H1 (cell line): Measurements from ENCODE around the gene P3H2. TPM values are rescaled to one million over a fixed set of nuclear protein-coding genes. Genes with fewer than 3 reads are reported as not detected.

Source experiments
- CTCF ChIA-PET: fragments of 300-600 bp; sonication (Branson Sonifier 250); formaldehyde crosslinking; loops from one replicate; lab custom pipeline; 2021; ENCODE audit not compliant: partially characterized antibody; lab: Charles Lee
- POLR2A ChIA-PET: fragments of 300-600 bp; sonication (Branson Sonifier 250); formaldehyde crosslinking; loops from one replicate; lab custom pipeline; 2021; ENCODE audit warnings: inconsistent platforms; ENCODE audit not compliant: partially characterized antibody; lab: Charles Lee
- DNase-seq, 2 experiments: peaks; one replicate each; pipeline versions ENCODE4 v3.0.0 to v3.0.0-alpha.2; 2010 to 2022; ENCODE audit warnings: low spot score in 2 of 2, low read depth in 1 of 2, mixed read lengths in 1 of 2
- FAIRE-seq: peaks from 2 replicates; lab custom pipeline; 2011; peaks lifted over from hg19 to GRCh38; lab: Jason Lieb, UNC
- H2AFZ ChIP-seq: 2 replicates; pipeline ENCODE4 v1.8.1; 2012; ENCODE audit warnings: low read length, inconsistent platforms
- H2AK5ac ChIP-seq: 2 replicates; pipeline ENCODE4 v1.6.1; 2013; ENCODE audit warnings: low read depth, low read length
- H2BK120ac ChIP-seq: replicated peaks from 2 replicates; pipeline ENCODE3; 2013; ENCODE audit warnings: low read depth, low read length, inconsistent platforms
- H2BK12ac ChIP-seq: 2 replicates; pipeline ENCODE4 v1.6.1; 2013; ENCODE audit warnings: low read depth, low read length
- H2BK15ac ChIP-seq: 2 replicates; pipeline ENCODE4 v1.6.1; 2013; ENCODE audit warnings: low read length
- H2BK20ac ChIP-seq: 2 replicates; pipeline ENCODE4 v1.6.1; 2013; ENCODE audit warnings: low read length
- H2BK5ac ChIP-seq: 2 replicates; pipeline ENCODE4 v1.6.1; 2013; ENCODE audit warnings: low read depth, low read length
- H3K14ac ChIP-seq: 2 replicates; pipeline ENCODE4 v1.6.1; 2013; ENCODE audit warnings: inconsistent platforms; ENCODE audit not compliant: insufficient read length
- H3K18ac ChIP-seq: 2 replicates; pipeline ENCODE4 v1.6.1; 2013; ENCODE audit warnings: low read length; ENCODE audit errors: extremely low read depth
- H3K23ac ChIP-seq: 2 replicates; pipeline ENCODE4 v1.6.1; 2013; ENCODE audit warnings: inconsistent platforms; ENCODE audit not compliant: insufficient read length
- H3K23me2 ChIP-seq: 2 replicates; pipeline ENCODE4 v1.6.1; 2013; ENCODE audit warnings: low read depth, low read length
- H3K27ac ChIP-seq: 2 replicates; pipeline ENCODE4 v1.6.1; 2011; ENCODE audit warnings: low read depth, low read length, inconsistent platforms
- H3K27me3 ChIP-seq, 4 experiments: replicated peaks in 1 of 4; 1 replicate in 1 of 4; 2 replicates in 3 of 4; pipeline versions ENCODE4 v1.6.1 to v1.8.1; 2011 to 2013; ENCODE audit warnings: low read length in 3 of 4, mild to moderate bottlenecking in 3 of 4, inconsistent platforms in 2 of 4, mixed read lengths in 2 of 4, moderate library complexity in 1 of 4; ENCODE audit not compliant: control insufficient read depth in 3 of 4, insufficient read depth in 3 of 4; ENCODE audit errors: extremely low read depth in 1 of 4
- H3K36me3 ChIP-seq, 4 experiments: 2 replicates each; pipeline versions ENCODE4 v1.6.1 to v1.8.1; 2011 to 2013; ENCODE audit warnings: mild to moderate bottlenecking in 4 of 4, low read length in 3 of 4, moderate library complexity in 2 of 4, control low read depth in 1 of 4, inconsistent platforms in 1 of 4; ENCODE audit not compliant: insufficient read depth in 4 of 4, control insufficient read depth in 2 of 4
- H3K4ac ChIP-seq: replicated peaks from 2 replicates; pipeline ENCODE3; 2013; ENCODE audit warnings: low read length, low read depth, mixed read lengths, inconsistent platforms; ENCODE audit not compliant: insufficient read length
- H3K4me1 ChIP-seq, 4 experiments: replicated peaks in 1 of 4; 1 replicate in 1 of 4; 2 replicates in 3 of 4; pipeline versions ENCODE4 v1.6.1 to v1.8.1; 2011 to 2013; ENCODE audit warnings: low read length in 3 of 4, inconsistent platforms in 2 of 4, mixed read lengths in 1 of 4; ENCODE audit not compliant: insufficient read depth in 4 of 4, control insufficient read depth in 3 of 4
- H3K4me2 ChIP-seq, 2 experiments: 2 replicates each; pipeline versions ENCODE4 v1.6.1 to v1.8.1; 2011 to 2013; ENCODE audit warnings: low read depth in 2 of 2, low read length in 2 of 2, control low read depth in 1 of 2, inconsistent platforms in 1 of 2, mild to moderate bottlenecking in 1 of 2; ENCODE audit not compliant: insufficient read depth in 1 of 2
- H3K4me3 ChIP-seq, 4 experiments: fragments of 200-600, 300-600 bp in 1 of 4; sonication (generic), shearing (Covaris generic), sonication (Bioruptor Twin) in 1 of 4; 2 replicates each; pipeline versions ENCODE4 v1.5.1 to v1.8.1; 2011 to 2016; ENCODE audit warnings: low read length in 4 of 4, low read depth in 3 of 4, control low read depth in 2 of 4, inconsistent platforms in 2 of 4, mild to moderate bottlenecking in 2 of 4, mixed read lengths in 1 of 4, moderate library complexity in 1 of 4; ENCODE audit not compliant: insufficient read depth in 2 of 4; ENCODE audit errors: extremely low read depth in 1 of 4
- H3K56ac ChIP-seq: replicated peaks from 2 replicates; pipeline ENCODE3; 2013; ENCODE audit warnings: low read depth, mild to moderate bottlenecking, mixed read lengths, low read length, inconsistent platforms; ENCODE audit not compliant: insufficient read length
- H3K79me1 ChIP-seq: 2 replicates; pipeline ENCODE4 v1.6.1; 2013; ENCODE audit warnings: low read depth, low read length, control low read depth
- H3K79me2 ChIP-seq, 2 experiments: 2 replicates each; pipeline versions ENCODE4 v1.6.1 to v1.8.1; 2012 to 2013; ENCODE audit warnings: low read length in 2 of 2, mild to moderate bottlenecking in 2 of 2, inconsistent platforms in 1 of 2; ENCODE audit not compliant: insufficient read depth in 2 of 2, control insufficient read depth in 1 of 2
- H3K9ac ChIP-seq, 4 experiments: replicated peaks in 1 of 4; 1 replicate in 1 of 4; 2 replicates in 3 of 4; pipeline versions ENCODE4 v1.6.1 to v1.8.1; 2011 to 2013; ENCODE audit warnings: low read depth in 3 of 4, low read length in 3 of 4, control low read depth in 2 of 4, mild to moderate bottlenecking in 2 of 4, moderate library complexity in 2 of 4, inconsistent platforms in 1 of 4; ENCODE audit errors: extremely low read depth in 1 of 4
- H3K9me3 ChIP-seq, 2 experiments: 2 replicates each; pipeline versions ENCODE4 v1.6.1 to v1.8.1; 2012 to 2013; ENCODE audit warnings: mild to moderate bottlenecking in 2 of 2, moderate library complexity in 2 of 2, control low read depth in 1 of 2, inconsistent platforms in 1 of 2, low read depth in 1 of 2, low read length in 1 of 2, mixed read lengths in 1 of 2; ENCODE audit not compliant: insufficient read depth in 2 of 2
- H4K20me1 ChIP-seq, 2 experiments: replicated peaks in 1 of 2; 2 replicates each; pipeline versions ENCODE3 to v1.8.1; 2011 to 2013; ENCODE audit warnings: inconsistent platforms in 2 of 2, low read length in 2 of 2, mild to moderate bottlenecking in 1 of 2; ENCODE audit not compliant: insufficient read depth in 2 of 2, control insufficient read depth in 1 of 2
- H4K5ac ChIP-seq: 2 replicates; pipeline ENCODE4 v1.6.1; 2013; ENCODE audit warnings: low read length, low read depth, mixed read lengths, inconsistent platforms; ENCODE audit not compliant: insufficient read length
- H4K8ac ChIP-seq: 2 replicates; pipeline ENCODE4 v1.8.0; 2013; ENCODE audit warnings: mild to moderate bottlenecking, moderate library complexity, low read length, inconsistent platforms; ENCODE audit not compliant: insufficient read depth; ENCODE audit errors: extremely low read depth
- H4K91ac ChIP-seq: replicated peaks from 2 replicates; pipeline ENCODE3; 2013; ENCODE audit warnings: low read length, mixed read lengths, inconsistent platforms; ENCODE audit not compliant: insufficient read length
- GTF2F1 ChIP-seq: IDR thresholded peaks from 2 replicates; pipeline ENCODE4 v1.6.1; 2012; ENCODE audit warnings: low read depth, low read length, improper control_type of control experiment, borderline replicate concordance
- RAD21 ChIP-seq, 2 experiments: IDR thresholded peaks in 1 of 2; conservative IDR thresholded peaks in 1 of 2; 2 replicates each; pipeline ENCODE4 v1.6.1; 2011; ENCODE audit warnings: low read depth in 2 of 2, low read length in 2 of 2, improper control_type of control experiment in 1 of 2, inconsistent platforms in 1 of 2, mild to moderate bottlenecking in 1 of 2, moderate library complexity in 1 of 2
- SUZ12 ChIP-seq: fragments of 200-600 bp; sonication (generic); IDR thresholded peaks from 2 replicates; pipeline ENCODE4 v1.6.1; 2012; ENCODE audit warnings: mild to moderate bottlenecking, inconsistent platforms, low read length, moderate library complexity, mixed read lengths
- YY1 ChIP-seq: IDR thresholded peaks from 2 replicates; pipeline ENCODE4 v1.6.1; 2011; ENCODE audit warnings: low read depth, mild to moderate bottlenecking, low read length
- WGBS, 2 experiments: shearing (Covaris generic) in 1 of 2; methylation state at CpG; one replicate each; pipeline versions ENCODE4 v1.1.6 to v1.1.7; 2013 to 2015; ENCODE audit warnings: low lambda C conversion rate in 2 of 2, mixed read lengths in 2 of 2, inconsistent platforms in 1 of 2, low coverage in 1 of 2, missing lambda C conversion rate in 1 of 2; ENCODE audit not compliant: insufficient replicate concordance in 2 of 2, insufficient coverage in 1 of 2, insufficient read length in 1 of 2; ENCODE audit errors: extremely low coverage in 1 of 2, missing lambda C conversion rate in 1 of 2; 5-methylcytosine and 5-hydroxymethylcytosine counted together
- polyA plus RNA-seq, 7 experiments: library from polyadenylated mRNA; depleted of rRNA in 3 of 7; stranded (reverse) in 5 of 7; unstranded in 2 of 7; fragments of >200 nt in 5 of 7; fragments of 200-250 nt in 2 of 7; gene quantifications; 1 replicate in 5 of 7; 2 replicates in 1 of 7; 4 replicates in 1 of 7; pipeline versions ENCODE4 v1.2.1 to v1.2.3, GENCODE V29; 2011 to 2013; ENCODE audit warnings: missing spikeins in 2 of 7, mixed read lengths in 2 of 7
- total RNA-seq: library from RNA; stranded (reverse); fragmentation: NEBNext Ultra II Directional; extraction: Animal tissue kit (Norgen Biotek cat#: 25700); gene quantifications from 2 replicates; pipeline ENCODE4 v1.2.1, GENCODE V29; 2021
- TF ChIP-seq, protein P1 (sequence below): IDR thresholded peaks from 2 replicates; pipeline ENCODE4 v1.6.1; 2012; ENCODE audit warnings: low read length, inconsistent platforms
- TF ChIP-seq, protein P2 (sequence below), 3 experiments: IDR thresholded peaks; 1 replicate in 2 of 3; 2 replicates in 1 of 3; pipeline versions ENCODE4 v1.5.1 to v1.6.1; 2011; ENCODE audit warnings: low read length in 3 of 3, mild to moderate bottlenecking in 3 of 3, inconsistent platforms in 2 of 3, low read depth in 1 of 3, moderate library complexity in 1 of 3; ENCODE audit not compliant: insufficient read depth in 1 of 3; ENCODE audit errors: control extremely low read depth in 1 of 3

The P3H2 gene
- total and polyA plus RNA-seq, 2 of the 8 experiments (the other 6 are each of a cell fraction or from before 2014, with no cell fraction given) = 40.5 to 60.4 TPM

DNA sequence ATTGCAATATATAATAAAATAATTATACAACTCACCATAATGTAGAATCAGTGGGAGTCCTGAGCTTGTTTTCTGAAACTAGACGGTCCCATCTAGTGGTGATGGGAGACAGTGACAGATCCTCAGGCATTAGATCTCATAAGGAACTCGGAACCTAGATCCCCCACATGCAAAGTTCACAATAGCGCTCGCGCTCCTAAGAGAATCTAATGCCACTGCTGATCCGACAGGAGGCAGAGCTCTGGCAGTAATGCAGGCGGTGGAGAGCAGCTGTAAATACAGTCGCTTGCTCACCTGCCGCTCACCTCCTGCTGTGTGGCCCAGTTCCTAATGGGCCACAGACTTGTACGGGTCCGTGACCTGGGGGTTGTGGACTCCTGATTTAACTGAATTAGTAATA, 87.8 kb downstream of the P3H2 start:
- H3K23ac ChIP-seq = no peak overlapping the region
- H2BK15ac ChIP-seq = no peak overlapping the region
- H3K79me1 ChIP-seq = no peaks in the 10 kb centered on the region
- no peak overlapping the region for H3K14ac ChIP-seq
- H3K4me3 ChIP-seq = no peak overlapping the region
- no peak overlapping the region for H2BK12ac ChIP-seq
- peak; percentile 66 for FAIRE-seq
- no peak overlapping the region; the same call in 1 of the 2 replicates for H3K18ac ChIP-seq
- no peaks in the 10 kb centered on the region for H3K27me3 ChIP-seq
- no peak overlapping the region for H4K5ac ChIP-seq
- no peak overlapping the region for H3K9ac ChIP-seq
- H2BK20ac ChIP-seq = no peak overlapping the region
- H4K8ac ChIP-seq = no peak overlapping the region
- H3K79me2 ChIP-seq = peaks cover 0 to 41% of the 10 kb centered on the region in 2 experiments; a peak in 2 of 4 replicates
- 0 out of 2 replicates have a peak, but pooled peaks have one; percentile 15 for TF ChIP-seq YY1
- TF ChIP-seq RAD21 (IDR thresholded peaks at IDR 0.05 in 1 of 2, conservative IDR thresholded peaks at IDR 0.05 in 1 of 2; ENCODE audit: low read depth in 2 of 2, low read length in 2 of 2) = peak; percentile 41 to 60
- TF ChIP-seq GTF2F1 = no peak
- TF ChIP-seq, protein P1, sequence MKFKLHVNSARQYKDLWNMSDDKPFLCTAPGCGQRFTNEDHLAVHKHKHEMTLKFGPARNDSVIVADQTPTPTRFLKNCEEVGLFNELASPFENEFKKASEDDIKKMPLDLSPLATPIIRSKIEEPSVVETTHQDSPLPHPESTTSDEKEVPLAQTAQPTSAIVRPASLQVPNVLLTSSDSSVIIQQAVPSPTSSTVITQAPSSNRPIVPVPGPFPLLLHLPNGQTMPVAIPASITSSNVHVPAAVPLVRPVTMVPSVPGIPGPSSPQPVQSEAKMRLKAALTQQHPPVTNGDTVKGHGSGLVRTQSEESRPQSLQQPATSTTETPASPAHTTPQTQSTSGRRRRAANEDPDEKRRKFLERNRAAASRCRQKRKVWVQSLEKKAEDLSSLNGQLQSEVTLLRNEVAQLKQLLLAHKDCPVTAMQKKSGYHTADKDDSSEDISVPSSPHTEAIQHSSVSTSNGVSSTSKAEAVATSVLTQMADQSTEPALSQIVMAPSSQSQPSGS = no peak
- TF ChIP-seq, protein P2, sequence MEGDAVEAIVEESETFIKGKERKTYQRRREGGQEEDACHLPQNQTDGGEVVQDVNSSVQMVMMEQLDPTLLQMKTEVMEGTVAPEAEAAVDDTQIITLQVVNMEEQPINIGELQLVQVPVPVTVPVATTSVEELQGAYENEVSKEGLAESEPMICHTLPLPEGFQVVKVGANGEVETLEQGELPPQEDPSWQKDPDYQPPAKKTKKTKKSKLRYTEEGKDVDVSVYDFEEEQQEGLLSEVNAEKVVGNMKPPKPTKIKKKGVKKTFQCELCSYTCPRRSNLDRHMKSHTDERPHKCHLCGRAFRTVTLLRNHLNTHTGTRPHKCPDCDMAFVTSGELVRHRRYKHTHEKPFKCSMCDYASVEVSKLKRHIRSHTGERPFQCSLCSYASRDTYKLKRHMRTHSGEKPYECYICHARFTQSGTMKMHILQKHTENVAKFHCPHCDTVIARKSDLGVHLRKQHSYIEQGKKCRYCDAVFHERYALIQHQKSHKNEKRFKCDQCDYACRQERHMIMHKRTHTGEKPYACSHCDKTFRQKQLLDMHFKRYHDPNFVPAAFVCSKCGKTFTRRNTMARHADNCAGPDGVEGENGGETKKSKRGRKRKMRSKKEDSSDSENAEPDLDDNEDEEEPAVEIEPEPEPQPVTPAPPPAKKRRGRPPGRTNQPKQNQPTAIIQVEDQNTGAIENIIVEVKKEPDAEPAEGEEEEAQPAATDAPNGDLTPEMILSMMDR (IDR thresholded peaks at IDR 0.05; ENCODE audit: control extremely low read depth in 1 of 3, insufficient read depth in 1 of 3, low read depth in 1 of 3, low read length in 3 of 3) = peak; percentile 29 to 55 (median 54)
- no peak for TF ChIP-seq SUZ12
- H3K27ac ChIP-seq = no peak overlapping the region
- no peaks in the 10 kb centered on the region for H3K9me3 ChIP-seq
- 59% methylated on average over 11 of the region's 11 CpGs; no CpG with 5 or more reads in 1 of the 2 experiments for WGBS, 2 experiments
- no peaks in the 10 kb centered on the region for H3K23me2 ChIP-seq
- no peak overlapping the region for H2BK5ac ChIP-seq
- H3K4ac ChIP-seq = no peak overlapping the region
- no peak overlapping the region for H4K91ac ChIP-seq
- ChIA-PET POLR2A (interaction anchor here (0.6 to 1.0 kb wide), 4 partner anchors 8 to 20 kb away, joined by 3 read pairs; no protein-coding TSS in a partner anchor), CTCF (interaction anchor here (0.5 to 3.6 kb wide), 30 partner anchors 11 to 740 kb away, joined by 3 to 27 read pairs (median 4); partner anchors contain the start of gene P3H2)
- H4K20me1 ChIP-seq = no peaks in the 10 kb centered on the region
- no peak overlapping the region for H3K56ac ChIP-seq
- H3K4me2 ChIP-seq = no peak overlapping the region
- H2BK120ac ChIP-seq = no peak overlapping the region
- H3K36me3 ChIP-seq = no peaks in the 10 kb centered on the region
- peaks cover 0 to 3% (median under 1%) of the 10 kb centered on the region in 4 experiments; a peak in 4 of 7 replicates for H3K4me1 ChIP-seq
- H2AFZ ChIP-seq = no peak overlapping the region
- H2AK5ac ChIP-seq = no peak overlapping the region
- DNase-seq = peak in 1 of 2 experiments; percentile 43
